ENCODE measurements around the gene OAS2.
"Not testable (repeated sequence)": the region's sequence is repeated elsewhere in the genome, so short reads cannot be mapped to it uniquely, and the experiment has no call there.

Gene OAS2

DNA sequence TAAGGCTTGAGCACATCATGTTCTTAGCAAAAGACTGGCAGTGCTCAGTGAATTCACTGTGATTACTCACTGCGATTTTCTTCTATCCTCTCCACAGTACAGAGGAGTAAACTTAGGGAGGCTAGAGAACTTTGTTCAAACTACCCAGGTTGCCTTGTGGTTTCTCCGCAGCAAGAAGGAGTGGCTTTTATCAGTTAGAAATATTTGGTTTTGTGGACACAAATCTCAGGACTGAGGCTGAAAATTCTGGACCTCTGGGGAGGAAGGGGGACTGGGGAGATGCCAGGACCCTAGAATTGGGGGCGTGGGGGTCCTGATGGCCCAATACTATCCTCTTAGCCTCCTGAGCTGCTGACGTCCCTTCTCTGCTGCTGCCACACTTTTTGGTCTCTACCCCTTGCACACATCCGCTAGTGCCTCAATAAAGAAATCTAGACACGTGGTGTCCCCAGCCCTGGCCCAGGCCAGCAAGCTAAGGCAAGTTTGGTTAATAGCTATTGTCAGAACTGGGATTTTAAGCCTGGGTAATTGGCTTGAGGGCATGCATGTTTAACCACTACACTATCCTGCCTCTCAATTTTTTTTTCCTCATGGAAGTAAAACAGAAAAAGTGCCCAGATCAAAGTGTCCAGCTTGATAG is 842 bp downstream of the OAS2 start:
- no peak for FAIRE-seq
- no peak for DNase-seq (ENCODE audit: low spot score)

DNA sequence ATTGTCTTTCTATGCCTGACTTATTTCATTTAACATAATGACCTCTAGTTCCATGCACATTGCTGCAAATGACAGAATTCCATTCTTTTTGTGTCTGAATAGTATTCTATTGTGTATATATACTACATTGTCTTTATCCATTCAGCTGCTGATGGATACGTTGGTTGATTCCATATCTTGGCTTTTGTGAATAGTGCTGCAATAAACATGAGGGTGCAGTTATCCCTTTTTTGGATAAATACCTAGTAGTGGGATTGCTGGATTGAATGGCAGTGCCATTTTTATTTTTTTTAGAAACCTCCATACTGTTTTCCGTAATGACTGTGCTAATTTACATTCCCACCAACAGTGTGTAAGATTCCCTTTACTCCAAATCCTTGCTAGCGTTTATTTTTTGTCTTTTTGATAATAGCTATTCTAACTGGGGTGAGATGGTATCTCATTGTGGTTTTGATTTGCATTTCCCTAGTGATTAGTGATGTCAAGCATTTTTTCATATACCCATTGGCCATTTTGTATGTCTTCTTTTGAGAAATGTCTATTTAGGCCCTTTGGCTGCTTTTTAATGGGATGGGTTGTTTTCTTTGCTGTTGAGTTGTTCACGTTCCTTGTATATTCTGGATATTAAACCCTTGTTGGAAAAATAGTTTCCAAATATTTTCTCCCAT is 2.3 kb downstream of the OAS2 start:
- DNase-seq (ENCODE audit: low spot score): no peak
- no peak for FAIRE-seq

- FAIRE-seq: no peak
- DNase-seq (ENCODE audit: low spot score): no peak
These were observed 7.4 kb downstream of the OAS2 start for GRCh38 chr12:112985642-112986290.

GRCh38 chr12:112986291-112986800 is 8.0 kb downstream of the OAS2 start:
- FAIRE-seq (no peak), DNase-seq (ENCODE audit: low spot score) (no peak)

DNA sequence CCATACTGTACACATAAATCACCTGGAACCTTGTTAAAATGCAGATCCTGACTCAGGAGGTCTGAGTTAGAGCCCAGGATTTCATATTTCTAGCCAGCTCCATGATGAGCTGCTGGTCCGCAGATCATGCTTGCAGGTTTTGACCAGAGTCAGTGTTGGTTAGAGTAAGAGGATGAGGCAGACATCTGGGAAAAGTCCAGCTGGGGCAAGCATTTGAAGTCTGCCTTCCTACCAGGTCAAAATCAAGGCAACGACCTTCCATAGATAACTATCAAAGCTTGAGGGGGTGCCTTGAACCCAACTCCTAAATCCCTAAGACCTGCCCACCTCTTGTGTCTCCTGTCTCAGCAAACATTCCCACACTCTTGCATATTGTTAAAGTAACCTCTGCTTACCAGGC is 9.2 kb downstream of the OAS2 start:
- DNase-seq (ENCODE audit: low spot score) (no peak), FAIRE-seq (no peak)

DNA sequence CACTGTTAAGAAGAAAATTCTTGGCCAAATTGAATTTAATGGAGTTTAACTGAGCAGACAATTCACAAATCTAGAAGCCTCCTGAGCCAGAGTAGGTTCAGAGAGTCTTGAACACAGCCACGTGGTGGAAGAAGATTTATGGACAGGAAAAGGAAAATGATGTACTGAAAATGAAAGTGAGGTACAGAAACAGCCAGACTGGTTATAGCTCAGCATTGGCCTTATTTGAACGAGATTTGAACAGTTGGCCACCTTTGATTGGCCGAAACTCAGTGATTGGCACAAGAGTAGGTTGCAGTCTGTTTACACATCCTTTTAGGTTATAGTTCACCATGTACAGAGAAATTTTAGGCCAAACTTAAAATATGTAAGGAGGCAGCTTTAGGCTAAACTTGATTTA is 9.9 kb downstream of the OAS2 start:
- FAIRE-seq: no peak

GRCh38 chr12:112988823-112989385 is 10.6 kb downstream of the OAS2 start:
- not testable (repeated sequence) for FAIRE-seq; DNase-seq (ENCODE audit: low spot score)

More for the DNA sequence above, 9.9 kb downstream of the OAS2 start:
- DNase-seq (ENCODE audit: low spot score): no peak

GRCh38 chr12:112989806-112990205 is 11.5 kb downstream of the OAS2 start:
- no peak for FAIRE-seq
- no peak for DNase-seq (ENCODE audit: low spot score)

GRCh38 chr12:112992541-112993398 is 14.5 kb downstream of the OAS2 start:
- DNase-seq (ENCODE audit: low spot score) (peak; percentile 72), FAIRE-seq (no peak)

GRCh38 chr12:112995008-112995407 is 16.7 kb downstream of the OAS2 start:
- DNase-seq (ENCODE audit: low spot score) (no peak), FAIRE-seq (no peak)

DNA sequence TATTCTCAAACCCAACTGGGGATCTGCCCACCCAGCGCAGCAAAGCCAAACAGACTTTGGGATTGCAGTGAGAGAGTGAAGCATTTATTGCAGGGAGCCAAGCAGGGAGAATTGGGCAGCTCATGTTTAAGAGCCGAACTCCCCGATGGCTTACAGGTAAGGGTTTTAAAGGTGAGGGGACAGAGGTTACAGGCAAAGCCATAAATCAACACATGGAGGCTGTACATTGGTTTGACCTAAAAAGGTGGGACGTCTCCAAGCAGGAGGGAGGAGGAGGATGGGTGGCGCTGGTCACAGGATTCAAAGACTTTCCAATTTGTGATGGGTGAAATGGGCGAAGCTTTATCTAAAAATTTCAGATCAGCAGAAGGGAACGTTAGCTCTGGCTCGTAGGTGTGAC is 18.2 kb downstream of the OAS2 start:
- no peak for FAIRE-seq
- no peak for DNase-seq (ENCODE audit: low spot score)

DNA sequence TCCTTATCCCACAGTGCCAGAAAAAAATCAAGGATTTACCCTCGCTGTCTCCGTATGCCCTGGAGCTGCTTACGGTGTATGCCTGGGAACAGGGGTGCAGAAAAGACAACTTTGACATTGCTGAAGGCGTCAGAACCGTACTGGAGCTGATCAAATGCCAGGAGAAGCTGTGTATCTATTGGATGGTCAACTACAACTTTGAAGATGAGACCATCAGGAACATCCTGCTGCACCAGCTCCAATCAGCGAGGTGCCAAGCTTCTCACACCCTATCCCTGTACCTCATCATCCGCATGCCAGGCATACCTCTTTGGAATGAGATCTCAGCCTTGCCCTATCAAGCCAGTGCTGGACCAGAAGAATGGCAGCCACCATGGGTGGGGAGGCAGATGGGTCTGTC is 19.2 kb downstream of the OAS2 start:
- FAIRE-seq (no peak), DNase-seq (ENCODE audit: low spot score) (no peak)

DNA sequence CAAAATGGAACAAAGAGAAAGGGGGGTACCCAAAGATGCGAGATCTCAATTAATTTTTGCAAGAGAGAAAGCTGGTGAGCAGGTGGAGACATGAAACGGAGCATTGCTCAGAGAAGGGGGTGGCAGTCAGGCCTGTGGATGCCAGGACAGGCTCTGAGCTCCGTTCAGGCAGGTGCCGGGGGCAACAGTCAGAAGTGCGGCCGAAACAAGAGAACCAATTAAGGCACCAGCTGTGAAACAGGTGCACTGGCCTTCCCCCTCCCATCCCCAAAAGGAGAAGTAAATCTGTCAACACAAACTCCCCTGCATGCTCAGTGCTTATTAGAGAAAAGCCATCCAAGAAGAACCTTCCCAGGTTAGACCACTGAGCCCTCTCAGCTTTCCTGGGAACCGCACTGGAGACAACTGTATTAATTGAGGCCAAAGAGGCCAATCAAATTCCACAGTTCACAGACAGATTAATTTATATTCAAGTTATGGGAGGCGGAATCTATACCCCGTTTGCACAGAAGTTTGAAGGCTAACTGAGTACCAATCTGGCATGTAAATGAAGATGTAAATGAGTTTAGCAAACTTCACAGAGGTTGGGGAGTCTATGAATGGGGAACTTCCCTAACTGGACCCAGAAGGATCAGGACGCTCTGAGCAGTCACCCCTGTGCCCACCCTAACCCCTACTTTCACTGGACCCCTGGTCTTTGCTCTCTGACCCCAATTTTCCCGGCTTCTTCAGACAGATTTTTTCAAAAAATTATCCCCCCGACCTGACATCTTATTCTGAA is 20.9 kb downstream of the OAS2 start:
- no peak for DNase-seq (ENCODE audit: low spot score)

GRCh38 chr12:113000433-113000832 is 22.1 kb downstream of the OAS2 start:
- FAIRE-seq (peak; percentile 97), DNase-seq (ENCODE audit: low spot score) (no peak)

More for the DNA sequence above, 20.9 kb downstream of the OAS2 start:
- FAIRE-seq: no peak

GRCh38 chr12:113002155-113002554 is 23.8 kb downstream of the OAS2 start:
- FAIRE-seq: no peak
- no peak for DNase-seq (ENCODE audit: low spot score)

DNA sequence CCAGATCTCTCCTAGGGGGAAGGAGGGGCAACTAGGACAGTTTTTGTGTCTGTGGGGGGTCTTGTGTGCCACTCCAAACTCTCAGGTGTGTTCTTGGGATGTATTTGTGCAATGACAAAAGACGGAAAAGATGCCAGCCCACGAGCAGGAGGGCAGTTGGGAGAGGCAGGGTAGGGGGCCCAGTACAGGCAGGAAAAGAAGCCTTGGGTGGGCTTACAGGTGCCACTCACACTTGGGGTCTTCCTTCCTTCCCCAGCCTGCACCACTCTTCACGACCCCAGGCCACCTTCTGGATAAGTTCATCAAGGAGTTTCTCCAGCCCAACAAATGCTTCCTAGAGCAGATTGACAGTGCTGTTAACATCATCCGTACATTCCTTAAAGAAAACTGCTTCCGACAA is 24.4 kb downstream of the OAS2 start:
- FAIRE-seq (no peak), DNase-seq (ENCODE audit: low spot score) (no peak)

DNA sequence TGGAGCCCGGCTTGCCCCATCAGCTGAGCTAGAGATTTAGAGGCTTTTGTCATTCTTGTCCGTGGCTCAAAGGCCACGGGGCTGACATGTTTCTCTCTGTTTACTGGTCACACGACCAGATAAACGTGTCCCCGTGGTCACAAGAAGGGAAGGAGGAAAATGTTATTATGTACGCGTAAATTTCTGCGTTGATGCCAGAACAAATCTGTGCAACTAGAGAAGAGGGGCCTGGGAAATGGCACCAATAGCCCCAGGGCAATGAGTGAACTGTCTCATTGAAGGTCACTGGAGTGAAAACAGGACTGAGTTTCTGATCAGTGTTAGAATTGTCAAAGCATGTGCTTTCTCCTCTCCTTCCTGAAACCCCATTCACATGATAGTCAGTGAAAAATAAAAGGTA is 25.3 kb downstream of the OAS2 start:
- FAIRE-seq (no peak), DNase-seq (ENCODE audit: low spot score) (no peak)

GRCh38 chr12:113005762-113006161 is 27.4 kb downstream of the OAS2 start:
- DNase-seq (ENCODE audit: low spot score) (peak; percentile 22), FAIRE-seq (no peak)

- FAIRE-seq: no peak
- no peak for DNase-seq (ENCODE audit: low spot score)
These were observed 27.9 kb downstream of the OAS2 start for GRCh38 chr12:113006206-113006605.

GRCh38 chr12:113006641-113007040 is 28.3 kb downstream of the OAS2 start:
- FAIRE-seq: no peak
- DNase-seq (ENCODE audit: low spot score): no peak
